ENCODE data around the gene VARS1. TPM values are rescaled to one million over a fixed set of nuclear protein-coding genes. Genes with fewer than 3 reads are reported as not detected.

VARS1 gene
- total and polyA plus RNA-seq, 10 donors = 31.1 to 97.3 (median 49.4) TPM

- no peaks in the 10 kb centered on the region for H3K9me3 ChIP-seq
- H3K4me3 ChIP-seq = no peak overlapping the region
- 78 to 89% (median 87%) methylated on average over 18 of the region's 18 CpGs for WGBS, 5 donors
- H3K27ac ChIP-seq = peak overlapping the region in 4 of 8 donors; percentile 26 to 66 (median 38)
- peaks cover 0 to 57% (median 33%) of the 10 kb centered on the region in 6 donors for H3K4me1 ChIP-seq
- intact Hi-C loops (cut with DNase I; ENCODE audit: low total_unique reads) = no loop called here
- DNase-seq = peak; percentile 61
- TF ChIP-seq POLR2AphosphoS5 (IDR thresholded peaks at IDR 0.05) (peak in 2 of 3 donors; percentile 14 to 40), CTCF (IDR thresholded peaks at IDR 0.05 in 8 of 11, conservative IDR thresholded peaks at IDR 0.05 in 3 of 11) (no peak)
- no peaks in the 10 kb centered on the region for H3K36me3 ChIP-seq
- H3K27me3 ChIP-seq (replicated peaks in 1 of 7) = no peaks in the 10 kb centered on the region
Measured at GRCh38 chr6:31768363-31769257, 26.9 kb downstream of the VARS1 start.

GRCh38 chr6:31767096-31767645 lies 28.4 kb downstream of the VARS1 start:
- 63 to 86% (median 77%) methylated on average over 6 of the region's 6 CpGs for WGBS, 5 donors
- intact Hi-C loops (cut with DNase I; ENCODE audit: low total_unique reads) = no loop called here

GRCh38 chr6:31765910-31766794 lies 29.4 kb downstream of the VARS1 start:
- peak; percentile 72 for DNase-seq
- Histone ChIP-seq H3K36me3 (peaks cover 0 to 22% (median 5%) of the 10 kb centered on the region in 6 donors), H3K9me3 (no peaks in the 10 kb centered on the region), H3K4me3 (peak overlapping the region in 2 of 8 donors; percentile 20 to 39), H3K4me1 (peaks cover 0 to 37% (median 21%) of the 10 kb centered on the region in 6 donors), H3K27me3 (replicated peaks in 1 of 7) (no peaks in the 10 kb centered on the region), H3K27ac (no peak overlapping the region)
- TF ChIP-seq POLR2AphosphoS5 (IDR thresholded peaks at IDR 0.05) = peak in 1 of 3 donors; percentile 18
- no peak for TF ChIP-seq CTCF (IDR thresholded peaks at IDR 0.05 in 8 of 11, conservative IDR thresholded peaks at IDR 0.05 in 3 of 11)
- intact Hi-C loops (cut with DNase I; ENCODE audit: low total_unique reads) = no loop called here
- 63 to 86% (median 73%) methylated on average over 37 to 42 of the region's 42 CpGs for WGBS, 5 donors

More at GRCh38 chr6:31767096-31767645, 28.4 kb downstream of the VARS1 start:
- H3K4me3 ChIP-seq = no peak overlapping the region
- H3K9me3 ChIP-seq = no peaks in the 10 kb centered on the region
- no peaks in the 10 kb centered on the region for H3K27me3 ChIP-seq (replicated peaks in 1 of 7)
- H3K4me1 ChIP-seq = peaks cover 0 to 45% (median 24%) of the 10 kb centered on the region in 6 donors
- H3K27ac ChIP-seq = no peak overlapping the region
- DNase-seq = peak; percentile 46
- peaks cover 0 to 12% (median 1%) of the 10 kb centered on the region in 6 donors for H3K36me3 ChIP-seq
- TF ChIP-seq POLR2A (IDR thresholded peaks at IDR 0.05) = no peak
- no peak for TF ChIP-seq POLR2AphosphoS5 (IDR thresholded peaks at IDR 0.05)
- no peak for TF ChIP-seq CTCF (IDR thresholded peaks at IDR 0.05 in 8 of 11, conservative IDR thresholded peaks at IDR 0.05 in 3 of 11)
